ENCODE results near the gene EFCAB14.

DNA sequence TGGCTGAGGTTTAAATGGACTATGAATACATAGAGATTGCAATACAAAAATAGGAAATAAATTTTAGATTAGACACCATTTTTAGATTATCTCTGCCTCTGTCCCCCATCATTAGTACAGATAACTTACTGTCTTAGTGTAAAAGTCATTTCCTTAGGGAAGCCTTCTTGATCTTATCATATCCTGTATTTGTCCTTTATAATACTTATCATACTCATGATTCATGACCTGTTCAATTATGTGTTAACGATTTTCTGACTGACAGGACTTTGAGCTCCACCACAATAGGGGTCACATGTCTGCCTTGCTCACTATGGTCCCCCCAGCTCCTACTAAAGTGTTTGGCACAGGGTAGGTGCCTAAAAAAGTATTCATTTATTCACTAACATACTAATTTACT is 32.7 kb downstream of the EFCAB14 start:
- TF ChIP-seq, protein P1, sequence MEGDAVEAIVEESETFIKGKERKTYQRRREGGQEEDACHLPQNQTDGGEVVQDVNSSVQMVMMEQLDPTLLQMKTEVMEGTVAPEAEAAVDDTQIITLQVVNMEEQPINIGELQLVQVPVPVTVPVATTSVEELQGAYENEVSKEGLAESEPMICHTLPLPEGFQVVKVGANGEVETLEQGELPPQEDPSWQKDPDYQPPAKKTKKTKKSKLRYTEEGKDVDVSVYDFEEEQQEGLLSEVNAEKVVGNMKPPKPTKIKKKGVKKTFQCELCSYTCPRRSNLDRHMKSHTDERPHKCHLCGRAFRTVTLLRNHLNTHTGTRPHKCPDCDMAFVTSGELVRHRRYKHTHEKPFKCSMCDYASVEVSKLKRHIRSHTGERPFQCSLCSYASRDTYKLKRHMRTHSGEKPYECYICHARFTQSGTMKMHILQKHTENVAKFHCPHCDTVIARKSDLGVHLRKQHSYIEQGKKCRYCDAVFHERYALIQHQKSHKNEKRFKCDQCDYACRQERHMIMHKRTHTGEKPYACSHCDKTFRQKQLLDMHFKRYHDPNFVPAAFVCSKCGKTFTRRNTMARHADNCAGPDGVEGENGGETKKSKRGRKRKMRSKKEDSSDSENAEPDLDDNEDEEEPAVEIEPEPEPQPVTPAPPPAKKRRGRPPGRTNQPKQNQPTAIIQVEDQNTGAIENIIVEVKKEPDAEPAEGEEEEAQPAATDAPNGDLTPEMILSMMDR (IDR thresholded peaks at IDR 0.05), result no peak
- no peak for TF ChIP-seq POLR2A (IDR thresholded peaks at IDR 0.05)
